ENCODE data around the gene HOXD4.

DNA sequence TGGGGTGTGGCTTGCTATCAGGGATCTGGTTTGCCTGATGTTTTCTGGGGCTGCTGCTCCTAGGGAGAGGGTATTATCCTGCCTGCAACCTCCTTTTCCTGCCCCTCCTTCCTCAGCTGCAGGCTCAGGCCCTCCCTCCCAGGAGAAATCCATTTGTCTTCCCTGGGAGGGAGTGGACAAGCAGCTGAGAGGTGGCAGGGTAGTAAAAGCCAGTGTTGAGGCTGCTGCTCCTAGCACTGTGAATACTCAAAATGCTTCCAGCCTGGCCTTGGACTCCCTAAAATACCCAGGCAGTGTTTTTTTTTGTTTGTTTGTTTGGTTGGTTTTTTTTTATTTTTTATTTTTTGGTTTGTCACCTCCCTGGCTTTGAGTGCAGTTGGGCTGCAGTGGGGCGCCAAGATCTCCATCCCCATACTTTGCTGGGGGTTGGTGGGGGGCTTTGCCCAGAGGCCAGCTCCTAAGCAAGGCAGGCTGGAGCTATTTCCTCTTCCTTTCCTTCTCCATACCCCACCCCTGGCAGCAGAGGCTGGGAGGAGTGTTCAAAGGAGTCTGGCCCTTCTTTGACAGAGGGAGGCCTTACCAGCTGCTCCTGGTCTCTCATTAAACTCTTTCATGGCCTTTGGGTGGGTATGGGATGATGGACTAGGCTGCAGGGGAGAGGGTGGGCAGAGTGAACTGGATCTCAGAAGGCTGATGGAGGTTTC lies 19.4 kb downstream of the HOXD4 start:
- TF ChIP-seq, protein P1, sequence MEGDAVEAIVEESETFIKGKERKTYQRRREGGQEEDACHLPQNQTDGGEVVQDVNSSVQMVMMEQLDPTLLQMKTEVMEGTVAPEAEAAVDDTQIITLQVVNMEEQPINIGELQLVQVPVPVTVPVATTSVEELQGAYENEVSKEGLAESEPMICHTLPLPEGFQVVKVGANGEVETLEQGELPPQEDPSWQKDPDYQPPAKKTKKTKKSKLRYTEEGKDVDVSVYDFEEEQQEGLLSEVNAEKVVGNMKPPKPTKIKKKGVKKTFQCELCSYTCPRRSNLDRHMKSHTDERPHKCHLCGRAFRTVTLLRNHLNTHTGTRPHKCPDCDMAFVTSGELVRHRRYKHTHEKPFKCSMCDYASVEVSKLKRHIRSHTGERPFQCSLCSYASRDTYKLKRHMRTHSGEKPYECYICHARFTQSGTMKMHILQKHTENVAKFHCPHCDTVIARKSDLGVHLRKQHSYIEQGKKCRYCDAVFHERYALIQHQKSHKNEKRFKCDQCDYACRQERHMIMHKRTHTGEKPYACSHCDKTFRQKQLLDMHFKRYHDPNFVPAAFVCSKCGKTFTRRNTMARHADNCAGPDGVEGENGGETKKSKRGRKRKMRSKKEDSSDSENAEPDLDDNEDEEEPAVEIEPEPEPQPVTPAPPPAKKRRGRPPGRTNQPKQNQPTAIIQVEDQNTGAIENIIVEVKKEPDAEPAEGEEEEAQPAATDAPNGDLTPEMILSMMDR (IDR thresholded peaks at IDR 0.05; ENCODE audit: low read depth, low read length, poor library complexity, severe bottlenecking), result no peak
- no peak for TF ChIP-seq EZH2phosphoT487 (IDR thresholded peaks at IDR 0.05; ENCODE audit: borderline replicate concordance, low read length)
